Liver (tissue), 9 donors: ENCODE data around the gene ADAMTS2. TPM values are rescaled to one million over a fixed set of nuclear protein-coding genes. Genes with fewer than 3 reads are reported as not detected.

Experiments used
- DNase-seq: peaks from one replicate; pipeline ENCODE4 v3.0.0-alpha.2; 2017; ENCODE audit warnings: low spot score
- H3K27ac ChIP-seq, 2 donors: one replicate each; pipeline ENCODE4 v1.7.0; 2013; ENCODE audit warnings: inconsistent platforms in 2 of 2, low read length in 2 of 2, control low read depth in 1 of 2, low read depth in 1 of 2, mild to moderate bottlenecking in 1 of 2
- H3K27me3 ChIP-seq, 4 donors: one replicate each; pipeline versions ENCODE4 v1.6.1 to v1.7.0; 2013; ENCODE audit warnings: low read length in 3 of 4, inconsistent platforms in 1 of 4, mild to moderate bottlenecking in 1 of 4, moderate library complexity in 1 of 4; ENCODE audit not compliant: control insufficient read depth in 4 of 4, insufficient read depth in 4 of 4
- H3K36me3 ChIP-seq, 4 donors: one replicate each; pipeline versions ENCODE4 v1.6.1 to v1.7.0; 2013; ENCODE audit warnings: low read length in 3 of 4, mild to moderate bottlenecking in 3 of 4, low read depth in 1 of 4, moderate library complexity in 1 of 4; ENCODE audit not compliant: control insufficient read depth in 4 of 4, insufficient read depth in 3 of 4
- H3K4me1 ChIP-seq, 4 donors: one replicate each; pipeline versions ENCODE4 v1.6.1 to v1.7.0; 2013; ENCODE audit warnings: low read length in 3 of 4, mild to moderate bottlenecking in 3 of 4, moderate library complexity in 1 of 4; ENCODE audit not compliant: control insufficient read depth in 4 of 4, insufficient read depth in 4 of 4
- H3K4me3 ChIP-seq, 3 donors: one replicate each; pipeline versions ENCODE4 v1.6.1 to v1.7.0; 2013; ENCODE audit warnings: low read length in 3 of 3, control low read depth in 1 of 3, low read depth in 1 of 3, mild to moderate bottlenecking in 1 of 3
- H3K9ac ChIP-seq, 2 donors: one replicate each; pipeline ENCODE4 v1.7.0; 2013; ENCODE audit warnings: low read length in 2 of 2, mild to moderate bottlenecking in 2 of 2, moderate library complexity in 2 of 2, control low read depth in 1 of 2, low read depth in 1 of 2
- H3K9me3 ChIP-seq, 4 donors: one replicate each; pipeline versions ENCODE4 v1.6.1 to v1.7.0; 2013; ENCODE audit warnings: low read length in 3 of 4; ENCODE audit not compliant: control insufficient read depth in 4 of 4
- CTCF ChIP-seq: fragments of 150-350 bp; IDR thresholded peaks from 2 replicates; pipeline ENCODE4 v1.5.1; 2017; ENCODE audit warnings: improper control_type of control experiment, low read depth, low read length; ENCODE audit not compliant: missing input control
- EGR1 ChIP-seq, 2 donors: IDR thresholded peaks; 2 replicates each; pipeline ENCODE4 v1.6.1; 2016 to 2018; ENCODE audit warnings: antibody characterized with exemption in 2 of 2, low read depth in 2 of 2
- FOXA1 ChIP-seq: IDR thresholded peaks from 2 replicates; pipeline ENCODE4 v1.6.1; 2016; ENCODE audit warnings: antibody characterized with exemption
- GABPA ChIP-seq, 2 donors: IDR thresholded peaks in 1 of 2; conservative IDR thresholded peaks in 1 of 2; 2 replicates each; pipeline ENCODE4 v1.6.1; 2016; ENCODE audit warnings: antibody characterized with exemption in 2 of 2, mild to moderate bottlenecking in 1 of 2, moderate library complexity in 1 of 2
- HNF4A ChIP-seq, 2 donors: conservative IDR thresholded peaks; 2 replicates each; pipeline ENCODE4 v1.6.1; 2016; ENCODE audit warnings: antibody characterized with exemption in 2 of 2, mild to moderate bottlenecking in 2 of 2
- HNF4G ChIP-seq: IDR thresholded peaks from 2 replicates; pipeline ENCODE4 v1.6.1; 2016; ENCODE audit warnings: antibody characterized with exemption
- JUND ChIP-seq, 2 donors: IDR thresholded peaks; 2 replicates each; pipeline ENCODE4 v1.6.1; 2016; ENCODE audit warnings: antibody characterized with exemption in 2 of 2
- MAX ChIP-seq: IDR thresholded peaks from 2 replicates; pipeline ENCODE4 v1.6.1; 2016; ENCODE audit warnings: antibody characterized with exemption
- NR2F2 ChIP-seq: IDR thresholded peaks from 2 replicates; pipeline ENCODE4 v1.6.1; 2016; ENCODE audit warnings: antibody characterized with exemption
- RAD21 ChIP-seq, 2 donors: IDR thresholded peaks; 2 replicates each; pipeline ENCODE4 v1.6.1; 2016; ENCODE audit warnings: antibody characterized with exemption in 2 of 2, mild to moderate bottlenecking in 2 of 2
- RXRA ChIP-seq, 2 donors: IDR thresholded peaks; 2 replicates each; pipeline ENCODE4 v1.6.1; 2017 to 2018; ENCODE audit warnings: antibody characterized with exemption in 2 of 2, mild to moderate bottlenecking in 1 of 2
- SP1 ChIP-seq: IDR thresholded peaks from 2 replicates; pipeline ENCODE4 v1.6.1; 2018; ENCODE audit warnings: antibody characterized with exemption, mild to moderate bottlenecking
- TAF1 ChIP-seq: conservative IDR thresholded peaks from 2 replicates; pipeline ENCODE4 v1.6.1; 2016; ENCODE audit warnings: antibody characterized with exemption, mild to moderate bottlenecking
- WGBS: extraction: QIAGEN DNeasy Blood & Tissue Kit; methylation state at CpG from one replicate; pipeline ENCODE4 v1.1.7; 2013; 5-methylcytosine and 5-hydroxymethylcytosine counted together
- polyA plus RNA-seq, 2 donors: library from polyadenylated mRNA; stranded (reverse) in 1 of 2; unstranded in 1 of 2; fragments of 200-250 nt in 1 of 2; fragments of >200 nt in 1 of 2; fragmentation: Nextera tagmentation in 1 of 2; extraction: Ambion mirVana in 1 of 2; gene quantifications; one replicate each; pipeline versions ENCODE4 v1.2.1 to v1.2.3, GENCODE V29; 2013 to 2015
- total RNA-seq, 2 donors: library from RNA; depleted of rRNA; stranded (reverse); fragments of >200 nt; gene quantifications; one replicate each; pipeline ENCODE4 v1.2.3, GENCODE V29; 2014
- TF ChIP-seq, protein P1 (sequence below): IDR thresholded peaks from 2 replicates; pipeline ENCODE4 v1.6.1; 2016; ENCODE audit warnings: antibody characterized with exemption, mild to moderate bottlenecking
- TF ChIP-seq, protein P2 (sequence below): IDR thresholded peaks from 2 replicates; pipeline ENCODE4 v1.6.1; 2016; ENCODE audit warnings: antibody characterized with exemption
- donor health status: healthy.
- donor health status: healthy.
- donor health status: healthy.
- donor health status: healthy.
- donor health status: healthy.

ADAMTS2 gene
- total and polyA plus RNA-seq, 4 donors: 2.7 to 24.3 (median 12.0) TPM

- Histone ChIP-seq H3K27ac (no peak overlapping the region), H3K9me3 (no peaks in the 10 kb centered on the region), H3K4me3 (no peak overlapping the region), H3K27me3 (no peaks in the 10 kb centered on the region), H3K4me1 (no peaks in the 10 kb centered on the region), H3K9ac (no peak overlapping the region), H3K36me3 (no peaks in the 10 kb centered on the region)
- TF ChIP-seq, protein P1, sequence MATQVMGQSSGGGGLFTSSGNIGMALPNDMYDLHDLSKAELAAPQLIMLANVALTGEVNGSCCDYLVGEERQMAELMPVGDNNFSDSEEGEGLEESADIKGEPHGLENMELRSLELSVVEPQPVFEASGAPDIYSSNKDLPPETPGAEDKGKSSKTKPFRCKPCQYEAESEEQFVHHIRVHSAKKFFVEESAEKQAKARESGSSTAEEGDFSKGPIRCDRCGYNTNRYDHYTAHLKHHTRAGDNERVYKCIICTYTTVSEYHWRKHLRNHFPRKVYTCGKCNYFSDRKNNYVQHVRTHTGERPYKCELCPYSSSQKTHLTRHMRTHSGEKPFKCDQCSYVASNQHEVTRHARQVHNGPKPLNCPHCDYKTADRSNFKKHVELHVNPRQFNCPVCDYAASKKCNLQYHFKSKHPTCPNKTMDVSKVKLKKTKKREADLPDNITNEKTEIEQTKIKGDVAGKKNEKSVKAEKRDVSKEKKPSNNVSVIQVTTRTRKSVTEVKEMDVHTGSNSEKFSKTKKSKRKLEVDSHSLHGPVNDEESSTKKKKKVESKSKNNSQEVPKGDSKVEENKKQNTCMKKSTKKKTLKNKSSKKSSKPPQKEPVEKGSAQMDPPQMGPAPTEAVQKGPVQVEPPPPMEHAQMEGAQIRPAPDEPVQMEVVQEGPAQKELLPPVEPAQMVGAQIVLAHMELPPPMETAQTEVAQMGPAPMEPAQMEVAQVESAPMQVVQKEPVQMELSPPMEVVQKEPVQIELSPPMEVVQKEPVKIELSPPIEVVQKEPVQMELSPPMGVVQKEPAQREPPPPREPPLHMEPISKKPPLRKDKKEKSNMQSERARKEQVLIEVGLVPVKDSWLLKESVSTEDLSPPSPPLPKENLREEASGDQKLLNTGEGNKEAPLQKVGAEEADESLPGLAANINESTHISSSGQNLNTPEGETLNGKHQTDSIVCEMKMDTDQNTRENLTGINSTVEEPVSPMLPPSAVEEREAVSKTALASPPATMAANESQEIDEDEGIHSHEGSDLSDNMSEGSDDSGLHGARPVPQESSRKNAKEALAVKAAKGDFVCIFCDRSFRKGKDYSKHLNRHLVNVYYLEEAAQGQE: no peak
- TF ChIP-seq CTCF (no peak), RXRA (IDR thresholded peaks at IDR 0.05) (no peak), NR2F2 (no peak), HNF4A (conservative IDR thresholded peaks at IDR 0.05) (no peak), SP1 (no peak), HNF4G (no peak), TAF1 (no peak), GABPA (IDR thresholded peaks at IDR 0.05 in 1 of 2, conservative IDR thresholded peaks at IDR 0.05 in 1 of 2) (no peak)
- no peak for DNase-seq
- WGBS: 83% methylated on average over 14 of the region's 14 CpGs
Observed at GRCh38 chr5:179371681-179372680, 26.7 kb upstream of the ADAMTS2 start.

DNA sequence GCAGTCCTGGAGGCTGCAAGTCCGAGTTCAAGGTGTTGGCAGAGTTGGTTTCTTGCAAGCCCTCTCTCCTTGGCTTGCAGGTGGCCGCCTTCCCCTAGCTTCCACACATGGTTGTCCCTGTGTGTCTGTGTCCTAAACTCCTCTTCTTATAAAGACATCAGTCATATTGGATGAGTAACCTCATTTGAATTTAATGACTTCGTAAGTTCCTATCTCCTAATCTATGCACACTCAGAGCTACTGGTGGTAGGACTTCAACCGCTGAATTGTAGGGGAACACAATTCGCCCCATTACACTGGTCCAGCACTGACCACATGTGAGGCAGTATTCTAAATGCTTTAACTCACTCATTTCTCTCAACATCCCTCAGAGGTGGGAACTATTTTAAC is 25.9 kb upstream of the ADAMTS2 start:
- Histone ChIP-seq H3K4me1 (no peaks in the 10 kb centered on the region), H3K9me3 (no peaks in the 10 kb centered on the region), H3K4me3 (no peak overlapping the region), H3K36me3 (no peaks in the 10 kb centered on the region), H3K27me3 (no peaks in the 10 kb centered on the region), H3K27ac (no peak overlapping the region), H3K9ac (no peak overlapping the region)
- DNase-seq: no peak
- WGBS: 85% methylated on average over 5 of the region's 5 CpGs
- TF ChIP-seq NR2F2 (no peak), HNF4G (no peak), CTCF (no peak), RXRA (IDR thresholded peaks at IDR 0.05) (no peak), JUND (IDR thresholded peaks at IDR 0.05) (no peak), RAD21 (IDR thresholded peaks at IDR 0.05) (no peak), FOXA1 (no peak), EGR1 (IDR thresholded peaks at IDR 0.05; ENCODE audit: low read depth in 2 of 2) (no peak), MAX (no peak), GABPA (IDR thresholded peaks at IDR 0.05 in 1 of 2, conservative IDR thresholded peaks at IDR 0.05 in 1 of 2) (no peak)
- TF ChIP-seq, protein P2, sequence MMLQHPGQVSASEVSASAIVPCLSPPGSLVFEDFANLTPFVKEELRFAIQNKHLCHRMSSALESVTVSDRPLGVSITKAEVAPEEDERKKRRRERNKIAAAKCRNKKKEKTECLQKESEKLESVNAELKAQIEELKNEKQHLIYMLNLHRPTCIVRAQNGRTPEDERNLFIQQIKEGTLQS: no peak
